Pancreas (tissue), 10 donors: ENCODE measurements around the gene IL18RAP. TPM values are rescaled to one million over a fixed set of nuclear protein-coding genes. Genes with fewer than 3 reads are reported as not detected.

Experiments
- ATAC-seq, 4 donors: fragments of 200-7000 bp; cut with Tn5 transposase; one replicate each; pipeline versions ENCODE4 v1.8.0 to v1.9.1; 2020; ENCODE audit warnings: mild to moderate bottlenecking in 4 of 4, moderate library complexity in 4 of 4
- DNase-seq, 6 donors: peaks; one replicate each; pipeline ENCODE4 v3.0.0-alpha.2; 2020
- FAIRE-seq: peaks from 2 replicates; lab custom pipeline; 2012; peaks lifted over from hg19 to GRCh38; lab: Jason Lieb, UNC
- H3K27ac ChIP-seq, 4 donors: fragments of 200-600 bp; sonication (generic); 1 replicate in 3 of 4; 2 replicates in 1 of 4; pipeline versions ENCODE4 v1.5.0 to v1.8.0; 2020
- H3K27me3 ChIP-seq, 4 donors: fragments of 200-600 bp; one replicate each; pipeline ENCODE4 v1.8.0; 2021
- H3K36me3 ChIP-seq, 3 donors: fragments of 200-600 bp; sonication (generic) in 1 of 3; one replicate each; pipeline versions ENCODE4 v1.5.0 to v1.8.0; 2020 to 2021
- H3K4me1 ChIP-seq, 3 donors: fragments of 200-600 bp; one replicate each; pipeline ENCODE4 v1.8.0; 2021
- H3K4me3 ChIP-seq, 4 donors: fragments of 200-600 bp; sonication (generic) in 2 of 4; one replicate each; pipeline versions ENCODE4 v1.5.0 to v1.8.0; 2020 to 2021
- H3K9me3 ChIP-seq, 4 donors: fragments of 200-600 bp; one replicate each; pipeline ENCODE4 v1.8.0; 2021
- WGBS, 2 donors: extraction: QIAGEN DNeasy Blood & Tissue Kit; methylation state at CpG; one replicate each; pipeline ENCODE4 v1.1.7; 2013; 5-methylcytosine and 5-hydroxymethylcytosine counted together
- intact Hi-C, 3 donors: fragments of 100-400 bp; cut with DNase I; formaldehyde crosslinking; loops; one replicate each; pipeline versions ENCODE4 v1.11.1 to v1.14.2; 2022
- polyA plus RNA-seq, 2 donors: library from polyadenylated mRNA; stranded (reverse); fragments of 200-250 nt; gene quantifications; one replicate each; pipeline ENCODE4 v1.2.3, GENCODE V29; 2013
- total RNA-seq, 6 donors: library from RNA; stranded (reverse); fragmentation: NEBNext Ultra II Directional in 4 of 6; extraction: Animal tissue kit (Norgen Biotek cat#: 25700) in 4 of 6; gene quantifications; one replicate each; pipeline versions ENCODE4 v1.2.1 to v1.2.4, GENCODE V29; 2021 to 2023
- TF ChIP-seq, protein P1 (sequence below), 4 donors: fragments of 200-600 bp; sonication (generic) in 3 of 4; IDR thresholded peaks; one replicate each; pipeline versions ENCODE4 v1.5.0 to v1.8.0; 2021; ENCODE audit warnings: antibody characterized with exemption in 4 of 4
- donor health status: healthy with polysubstance abuse.
- donor health status: DM: no; HTN: no; CAD: no; lungs with moderate emphysema.
- donor health status: DM: no; HTN: no; CAD: no.
- donor health status: control.
- donor health status: control.
- donor health status: Bipolar disorder and iron deficiency.
- donor health status: DM: yes; HTN: yes; CAD: no.
- donor health status: DM: no; HTN: no; CAD: no.
- donor health status: DM: no; HTN: no; CAD: no.
- donor health status: DM: yes; HTN: yes; CAD: no.

The IL18RAP gene
- total and polyA plus RNA-seq, 8 donors: 0.11 to 0.61 (median 0.24) TPM

DNA sequence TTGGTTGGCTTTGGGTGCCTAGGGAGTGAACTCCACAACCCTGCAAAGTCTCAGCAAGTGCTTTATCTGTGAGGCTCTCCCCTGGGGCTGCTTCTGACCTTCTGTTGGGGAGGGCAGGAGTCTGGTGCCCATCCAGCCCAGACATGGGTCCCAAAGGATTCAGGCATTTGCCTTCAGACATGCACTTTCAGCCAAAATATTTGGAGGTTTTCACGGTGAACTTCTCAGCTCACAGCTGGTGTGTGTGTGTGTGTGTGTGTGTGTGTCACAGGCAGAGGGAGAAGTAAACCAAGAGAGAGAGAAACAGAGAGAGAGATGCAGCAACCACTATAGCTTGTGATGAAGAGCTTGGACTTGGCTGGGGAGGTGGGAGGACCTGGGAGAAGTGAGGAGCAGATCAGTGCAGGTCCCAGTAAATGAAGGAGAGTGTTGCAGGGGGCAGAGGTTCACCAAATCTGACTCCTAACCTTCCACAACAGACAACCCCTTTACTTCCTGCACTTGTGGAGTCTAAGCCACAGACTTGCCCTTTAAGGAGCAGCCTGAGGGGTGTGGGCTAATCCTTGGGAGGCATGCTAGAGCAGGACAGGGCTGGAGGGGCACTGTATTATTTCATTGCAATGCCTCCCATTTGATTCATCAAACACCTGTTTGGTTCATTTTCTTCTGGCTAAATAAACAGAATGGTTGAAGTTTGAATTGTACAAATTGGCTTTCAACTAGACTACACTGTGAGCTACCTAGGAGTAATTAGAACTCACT lies 64.2 kb downstream of the IL18RAP start:
- Histone ChIP-seq H3K27me3 (no peaks in the 10 kb centered on the region), H3K36me3 (no peaks in the 10 kb centered on the region), H3K4me3 (no peak overlapping the region), H3K27ac (no peak overlapping the region), H3K9me3 (no peaks in the 10 kb centered on the region), H3K4me1 (no peaks in the 10 kb centered on the region)
- DNase-seq: no peak
- no peak for FAIRE-seq
- TF ChIP-seq, protein P1, sequence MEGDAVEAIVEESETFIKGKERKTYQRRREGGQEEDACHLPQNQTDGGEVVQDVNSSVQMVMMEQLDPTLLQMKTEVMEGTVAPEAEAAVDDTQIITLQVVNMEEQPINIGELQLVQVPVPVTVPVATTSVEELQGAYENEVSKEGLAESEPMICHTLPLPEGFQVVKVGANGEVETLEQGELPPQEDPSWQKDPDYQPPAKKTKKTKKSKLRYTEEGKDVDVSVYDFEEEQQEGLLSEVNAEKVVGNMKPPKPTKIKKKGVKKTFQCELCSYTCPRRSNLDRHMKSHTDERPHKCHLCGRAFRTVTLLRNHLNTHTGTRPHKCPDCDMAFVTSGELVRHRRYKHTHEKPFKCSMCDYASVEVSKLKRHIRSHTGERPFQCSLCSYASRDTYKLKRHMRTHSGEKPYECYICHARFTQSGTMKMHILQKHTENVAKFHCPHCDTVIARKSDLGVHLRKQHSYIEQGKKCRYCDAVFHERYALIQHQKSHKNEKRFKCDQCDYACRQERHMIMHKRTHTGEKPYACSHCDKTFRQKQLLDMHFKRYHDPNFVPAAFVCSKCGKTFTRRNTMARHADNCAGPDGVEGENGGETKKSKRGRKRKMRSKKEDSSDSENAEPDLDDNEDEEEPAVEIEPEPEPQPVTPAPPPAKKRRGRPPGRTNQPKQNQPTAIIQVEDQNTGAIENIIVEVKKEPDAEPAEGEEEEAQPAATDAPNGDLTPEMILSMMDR (IDR thresholded peaks at IDR 0.05): no peak
- intact Hi-C loops: no loop called here
- no peak for ATAC-seq
- WGBS, 2 donors: 72 to 85% methylated on average over 1 of the region's 1 CpG

DNA sequence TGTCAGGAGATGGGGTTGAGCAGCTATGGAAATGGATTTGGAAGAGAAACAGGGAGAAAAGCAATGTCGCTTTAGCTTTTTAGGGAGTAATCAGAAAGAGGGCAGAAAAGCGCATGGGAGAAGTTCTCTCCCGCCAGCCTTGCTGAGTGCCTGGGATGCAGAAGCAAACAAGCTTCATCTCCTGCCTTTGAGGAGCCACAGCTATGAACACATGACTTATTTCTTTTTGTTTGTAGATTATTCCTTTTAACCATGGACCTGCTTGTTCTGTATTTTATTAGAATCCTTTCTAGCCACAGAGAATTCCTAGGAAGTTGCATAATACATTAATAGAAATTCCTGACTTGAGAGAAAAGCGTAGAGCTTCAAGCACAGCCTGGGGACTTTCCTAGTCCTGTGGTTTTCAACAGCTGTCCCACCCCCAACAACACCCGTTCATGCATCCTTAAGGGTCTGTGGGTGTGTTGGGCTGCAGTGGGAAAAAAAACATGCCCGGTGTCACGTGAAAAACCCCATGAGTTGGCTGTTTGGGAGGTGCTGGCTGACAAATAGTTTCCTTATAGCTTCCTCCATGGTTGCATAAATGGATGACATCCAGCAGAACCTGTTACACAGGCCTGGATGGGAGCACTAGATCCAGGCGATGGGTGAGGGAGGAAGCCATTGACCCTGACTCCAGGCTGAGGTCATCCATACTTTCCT lies 65.0 kb downstream of the IL18RAP start:
- no peaks in the 10 kb centered on the region for H3K27me3 ChIP-seq
- H3K27ac ChIP-seq: no peak overlapping the region
- DNase-seq (peak in 1 of 6 donors; percentile 21), ATAC-seq (peak in 3 of 4 donors; percentile 22 to 73 (median 35)), FAIRE-seq (no peak)
- no peaks in the 10 kb centered on the region for H3K9me3 ChIP-seq
- intact Hi-C loops: no loop called here
- WGBS, 2 donors: 44 to 47% methylated on average over 8 of the region's 8 CpGs
- TF ChIP-seq, protein P1 (IDR thresholded peaks at IDR 0.05): no peak
- H3K4me1 ChIP-seq: no peaks in the 10 kb centered on the region
- H3K36me3 ChIP-seq: no peaks in the 10 kb centered on the region
- H3K4me3 ChIP-seq: no peak overlapping the region

DNA sequence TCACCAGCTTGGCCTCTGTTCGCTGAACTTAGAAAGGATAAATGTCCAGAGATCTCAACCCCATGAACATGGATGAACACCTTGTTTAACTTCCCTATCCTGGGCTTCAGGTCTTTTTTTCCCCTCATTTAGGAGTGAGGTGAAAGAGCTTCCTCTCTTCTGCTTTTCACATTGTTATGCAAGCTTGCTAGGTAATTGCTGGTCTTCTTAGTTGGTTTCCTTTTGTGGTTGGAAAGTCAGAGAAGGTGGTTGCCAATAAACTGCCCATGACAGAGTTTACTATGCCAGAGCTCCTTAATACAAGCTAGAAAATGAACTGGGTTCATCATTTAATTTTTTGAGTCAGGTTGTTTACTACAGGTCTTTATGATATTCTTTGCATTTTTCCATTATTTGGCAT lies 66.7 kb downstream of the IL18RAP start:
- TF ChIP-seq, protein P1 (IDR thresholded peaks at IDR 0.05): no peak
- WGBS, 2 donors: 85 to 87% methylated on average over 1 of the region's 1 CpG
- no peaks in the 10 kb centered on the region for H3K9me3 ChIP-seq

DNA sequence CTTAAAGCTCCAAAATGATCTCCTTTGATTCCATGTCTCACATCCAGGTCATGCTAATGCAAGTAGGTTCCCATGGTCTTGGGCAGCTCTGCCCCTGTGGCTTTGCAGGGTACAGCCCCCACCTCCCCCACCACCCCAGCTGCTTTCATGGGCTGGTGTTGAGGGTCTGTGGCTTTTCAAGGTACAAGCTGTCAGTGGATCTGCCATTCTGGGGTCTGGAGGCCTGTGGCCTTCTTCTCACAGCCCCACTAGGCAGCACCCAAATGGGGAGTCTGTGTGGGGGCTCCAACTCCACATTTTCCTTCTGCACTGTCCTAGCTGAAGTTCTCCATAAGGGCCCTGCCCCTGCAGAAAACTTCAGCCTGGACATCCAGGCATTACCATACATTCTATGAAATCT lies 69.0 kb downstream of the IL18RAP start:
- no peak overlapping the region for H3K4me3 ChIP-seq
- TF ChIP-seq, protein P1 (IDR thresholded peaks at IDR 0.05): no peak
- H3K4me1 ChIP-seq: no peaks in the 10 kb centered on the region
- ATAC-seq: no peak
- H3K36me3 ChIP-seq: no peaks in the 10 kb centered on the region
- intact Hi-C loops: no loop called here
- FAIRE-seq: no peak
- H3K27me3 ChIP-seq: no peaks in the 10 kb centered on the region
- DNase-seq: no peak
- no peak overlapping the region for H3K27ac ChIP-seq
- no peaks in the 10 kb centered on the region for H3K9me3 ChIP-seq

More for the DNA sequence above, 66.7 kb downstream of the IL18RAP start:
- H3K4me3 ChIP-seq: no peak overlapping the region
- no peak for FAIRE-seq
- no peak overlapping the region for H3K27ac ChIP-seq
- H3K27me3 ChIP-seq: no peaks in the 10 kb centered on the region
- DNase-seq: no peak
- no peaks in the 10 kb centered on the region for H3K4me1 ChIP-seq
- H3K36me3 ChIP-seq: no peaks in the 10 kb centered on the region
- intact Hi-C loops: no loop called here
- no peak for ATAC-seq

DNA sequence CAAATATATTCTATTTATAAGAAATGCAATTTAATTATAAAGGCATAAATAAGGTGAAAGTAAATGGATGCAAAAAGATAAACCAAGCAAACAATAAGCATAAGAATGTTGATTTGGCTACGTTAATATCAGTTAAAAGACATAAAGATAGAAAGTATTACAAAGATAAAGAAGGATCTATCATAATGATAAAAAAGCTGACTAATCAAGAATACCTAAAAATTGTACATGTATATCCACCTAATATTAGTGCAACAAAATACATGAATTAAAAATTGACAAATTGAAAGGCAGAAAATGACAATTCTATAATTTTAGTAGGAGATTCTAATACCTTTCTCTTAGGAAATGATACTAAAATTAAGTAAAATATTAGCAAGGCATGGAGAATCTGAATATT lies 71.6 kb downstream of the IL18RAP start:
- H3K27me3 ChIP-seq: no peaks in the 10 kb centered on the region
- FAIRE-seq: no peak
- intact Hi-C loops: no loop called here
- ATAC-seq: no peak
- no peak overlapping the region for H3K4me3 ChIP-seq
- DNase-seq: no peak
- WGBS, 2 donors: 73 to 77% methylated on average over 1 of the region's 1 CpG
- TF ChIP-seq, protein P1 (IDR thresholded peaks at IDR 0.05): no peak
- H3K36me3 ChIP-seq: no peaks in the 10 kb centered on the region
- no peak overlapping the region for H3K27ac ChIP-seq
- no peaks in the 10 kb centered on the region for H3K9me3 ChIP-seq
- H3K4me1 ChIP-seq: no peaks in the 10 kb centered on the region
